Keratinocyte (primary cell): Measurements from ENCODE around the gene VPS18.

ENCODE experiments used
- CTCF ChIP-seq, 3 experiments: IDR thresholded peaks in 1 of 3; conservative IDR thresholded peaks in 1 of 3; optimal IDR thresholded peaks in 1 of 3; 2 replicates in 2 of 3; 3 replicates in 1 of 3; pipeline versions ENCODE3 to v1.5.1; 2011; ENCODE audit warnings: low read length in 3 of 3, mild to moderate bottlenecking in 3 of 3, moderate library complexity in 2 of 3, control low read depth in 1 of 3, inconsistent platforms in 1 of 3; ENCODE audit not compliant: insufficient read depth in 2 of 3; ENCODE audit errors: extremely low read depth in 1 of 3
- EZH2 ChIP-seq: IDR thresholded peaks from one replicate; pipeline ENCODE4 v1.6.1; 2012; ENCODE audit warnings: inconsistent platforms, mild to moderate bottlenecking, low read length, moderate library complexity

DNA sequence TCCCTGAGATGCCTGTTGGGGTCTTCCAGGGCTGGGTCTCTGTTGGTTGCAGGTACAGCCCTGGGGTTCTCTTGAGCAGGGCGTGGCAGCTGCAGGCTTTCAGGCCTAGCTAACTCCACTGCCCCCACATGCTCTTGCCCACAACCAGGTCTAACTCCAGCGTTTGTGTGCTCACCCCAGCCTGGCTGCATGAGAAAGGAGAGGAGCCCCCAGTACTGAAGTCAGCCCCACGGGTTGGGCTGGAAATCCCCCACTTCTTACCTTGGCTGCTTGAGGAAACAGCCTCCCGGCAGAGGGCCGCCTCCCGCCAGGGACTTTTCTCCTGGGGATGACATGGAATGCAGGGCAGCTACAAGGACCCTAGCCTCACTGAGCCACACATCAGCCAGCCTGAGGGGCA lies 18.2 kb downstream of the VPS18 start:
- TF ChIP-seq CTCF (optimal IDR thresholded peaks at IDR 0.05 in 1 of 3, IDR thresholded peaks at IDR 0.05 in 1 of 3, conservative IDR thresholded peaks at IDR 0.05 in 1 of 3; ENCODE audit: extremely low read depth in 1 of 3, insufficient read depth in 2 of 3, low read length in 3 of 3) (no peak), EZH2 (no peak)
